Left hindlimb (tissue), 1 donor: ENCODE results near the gene FANCB.

Source experiments
- DNase-seq: peaks from one replicate; pipeline ENCODE4 v3.0.0-alpha.2; 2018

FANCB gene

GRCh38 chrX:14872851-14873675, at the start of gene FANCB, which contains the start of gene MOSPD2:
Gene FANCB (minus strand): TSS chrX:14873069. CDS start chrX:14865510, 7,559 bp downstream.
Gene MOSPD2 (plus strand): TSS chrX:14873421. CDS start chrX:14873529, 108 bp downstream.
- peak; percentile 97 for DNase-seq

GRCh38 chrX:14922437-14922836, 49.6 kb upstream of the FANCB start:
- DNase-seq, result no peak

GRCh38 chrX:14920196-14920595, 47.3 kb upstream of the FANCB start:
- no peak for DNase-seq

GRCh38 chrX:14919407-14919806, 46.5 kb upstream of the FANCB start:
- no peak for DNase-seq

GRCh38 chrX:14916017-14916674, 43.3 kb upstream of the FANCB start:
- DNase-seq, result no peak

- no peak for DNase-seq
These were observed 42.7 kb upstream of the FANCB start for GRCh38 chrX:14915596-14915995.

- DNase-seq, result no peak
These were observed 40.4 kb upstream of the FANCB start for GRCh38 chrX:14913241-14913640.

GRCh38 chrX:14903891-14904290, 31.0 kb upstream of the FANCB start:
- DNase-seq, result no peak

- no peak for DNase-seq
These were observed 29.7 kb upstream of the FANCB start for GRCh38 chrX:14902537-14902936.

GRCh38 chrX:14899607-14900006, 26.7 kb upstream of the FANCB start:
- DNase-seq, result no peak

- no peak for DNase-seq
These were observed 24.2 kb upstream of the FANCB start for GRCh38 chrX:14897042-14897441.

GRCh38 chrX:14896273-14896672, 23.4 kb upstream of the FANCB start:
- no peak for DNase-seq

- DNase-seq, result no peak
These were observed 13.4 kb upstream of the FANCB start for GRCh38 chrX:14886252-14886651.

GRCh38 chrX:14884714-14885113, 11.8 kb upstream of the FANCB start:
- DNase-seq, result no peak

GRCh38 chrX:14883826-14884225, 11.0 kb upstream of the FANCB start:
- no peak for DNase-seq

- no peak for DNase-seq
These were observed 2.8 kb upstream of the FANCB start for GRCh38 chrX:14875624-14876023.

GRCh38 chrX:14873676-14874049, 794 bp upstream of the FANCB start:
- DNase-seq, result no peak

- DNase-seq, result no peak
These were observed 514 bp downstream of the FANCB start for GRCh38 chrX:14872355-14872754.

- no peak for DNase-seq
These were observed 1.1 kb downstream of the FANCB start for GRCh38 chrX:14871767-14872166.

GRCh38 chrX:14865201-14865600, 7.7 kb downstream of the FANCB start:
- DNase-seq, result no peak

GRCh38 chrX:14864631-14865030, 8.2 kb downstream of the FANCB start:
- DNase-seq, result no peak

- no peak for DNase-seq
These were observed 21.3 kb downstream of the FANCB start for GRCh38 chrX:14851526-14851925.

- no peak for DNase-seq
These were observed 29.2 kb downstream of the FANCB start for GRCh38 chrX:14843666-14844065.

GRCh38 chrX:14837155-14837554, 35.7 kb downstream of the FANCB start:
- DNase-seq, result no peak
